ENCODE data around the gene RXRA. TPM values are rescaled to one million over a fixed set of nuclear protein-coding genes. Genes with fewer than 3 reads are reported as not detected.

RXRA gene
- total and polyA plus RNA-seq, 10 of the 15 experiments (the other 5 are each of a cell fraction or from before 2014, with no cell fraction given), result 0.89 to 36.8 (median 11.1) TPM

GRCh38 chr9:134473141-134474054, 147.1 kb downstream of the RXRA start:
- H3K9ac ChIP-seq (ENCODE audit: control insufficient read depth, insufficient read depth, low read length), result no peak overlapping the region

More at GRCh38 chr9:134473141-134474054, 147.1 kb downstream of the RXRA start:
- WGBS (ENCODE audit: insufficient coverage, insufficient replicate concordance, low lambda C conversion rate, missing lambda C conversion rate), result 38% methylated on average over 24 of the region's 26 CpGs
- Histone ChIP-seq H3K79me2 (ENCODE audit: control insufficient read depth, insufficient read depth, low read length) (no peaks in the 10 kb centered on the region), H3K27me3 (replicated peaks in 1 of 2; ENCODE audit: control insufficient read depth in 2 of 2, insufficient read depth in 2 of 2, low read length in 1 of 2) (no peaks in the 10 kb centered on the region), H3K4me2 (ENCODE audit: control insufficient read depth, insufficient read depth) (no peak overlapping the region), H3K4me3 (no peak overlapping the region), H3K27ac (ENCODE audit: control insufficient read depth, insufficient read depth) (no peak overlapping the region), H3K9me3 (replicated peaks; ENCODE audit: control insufficient read depth, insufficient read depth, low read length) (no peaks in the 10 kb centered on the region; the same call in 2 of the 3 replicates), H3K4me1 (ENCODE audit: control insufficient read depth, insufficient read depth, low read length) (no peaks in the 10 kb centered on the region), H3K36me3 (ENCODE audit: control insufficient read depth in 2 of 2, insufficient read depth in 2 of 2, low read length in 1 of 2) (no peaks in the 10 kb centered on the region), H2AFZ (ENCODE audit: control insufficient read depth, low read depth, low read length) (no peak overlapping the region), H4K20me1 (ENCODE audit: control insufficient read depth, insufficient read depth) (no peaks in the 10 kb centered on the region)
- in situ Hi-C loops (cut with MboI), result no loop called here
- ChIA-PET POLR2A (no interaction called here), CTCF (no interaction called here), RAD21 (ENCODE audit: unreplicated experiment) (no interaction called here), SMC1A (ENCODE audit: uncharacterized antibody, unreplicated experiment) (no interaction called here)
- DNase-seq (ENCODE audit: low read depth, low spot score) (no peak), ATAC-seq (no peak), FAIRE-seq (no peak)
- BruUV-seq (replicated peaks), result no TSS peak
- TF ChIP-seq CHD2 (IDR thresholded peaks at IDR 0.05; ENCODE audit: borderline replicate concordance, low read depth, low read length), result no peak
- no peak for TF ChIP-seq IRF3 (IDR thresholded peaks at IDR 0.05)
- TF ChIP-seq GABPA (IDR thresholded peaks at IDR 0.05; ENCODE audit: low read depth), result no peak
- TF ChIP-seq CEBPB (IDR thresholded peaks at IDR 0.05; ENCODE audit: borderline replicate concordance in 1 of 2, low read depth in 2 of 2, low read length in 2 of 2), result no peak
- TF ChIP-seq MEF2B (IDR thresholded peaks at IDR 0.05; ENCODE audit: partially characterized antibody, poor library complexity, severe bottlenecking), result no peak
- TF ChIP-seq ZNF384 (IDR thresholded peaks at IDR 0.05; ENCODE audit: borderline replicate concordance, low read depth, low read length), result no peak
- TF ChIP-seq CHD4 (IDR thresholded peaks at IDR 0.05), result no peak
- no peak for TF ChIP-seq NFYB (IDR thresholded peaks at IDR 0.05; ENCODE audit: insufficient read depth, low read depth, low read length)
- no peak for TF ChIP-seq CEBPZ (IDR thresholded peaks at IDR 0.05; ENCODE audit: low read depth, low read length)
- no peak for TF ChIP-seq REST (IDR thresholded peaks at IDR 0.05; ENCODE audit: low read depth, low read length)
- intact Hi-C loops (cut with micrococcal nuclease; ENCODE audit: unreplicated experiment), result no loop called here

Data from GM12878 (cell line).